HEK293 (cell line): ENCODE data around the gene NMNAT2.

Experiments used
- CTCF ChIA-PET: fragments of 350-600 bp; formaldehyde crosslinking; extraction: SDS; loops from one replicate; lab custom pipeline; 2021; ENCODE audit warnings: antibody characterized with exemption; lab: Yijun Ruan, JAX
- POLR2A ChIA-PET: fragments of 300-600 bp; formaldehyde crosslinking; extraction: SDS; loops from one replicate; lab custom pipeline; 2020; ENCODE audit warnings: antibody characterized with exemption, inconsistent platforms; lab: Yijun Ruan, JAX
- H3K27ac ChIP-seq: fragments of 200-500 bp; sonication (Bioruptor generic); 2 replicates; pipeline ENCODE4 v1.5.1; 2014; ENCODE audit warnings: low read depth, low read length, control low read depth, inconsistent platforms; ENCODE audit errors: extremely low read depth
- H3K36me3 ChIP-seq, 2 experiments: fragments of 200-500 bp in 1 of 2; sonication (Bioruptor generic) in 1 of 2; 1 replicate in 1 of 2; 2 replicates in 1 of 2; pipeline ENCODE4 v1.5.1; 2014 to 2017; ENCODE audit warnings: inconsistent platforms in 2 of 2, low read length in 2 of 2; ENCODE audit not compliant: control insufficient read depth in 2 of 2, insufficient read depth in 1 of 2
- H3K4me1 ChIP-seq: fragments of 200-500 bp; sonication (Bioruptor generic); 2 replicates; pipeline ENCODE4 v1.5.1; 2014; ENCODE audit warnings: mild to moderate bottlenecking, low read length, inconsistent platforms; ENCODE audit not compliant: control insufficient read depth, insufficient read depth
- H3K4me3 ChIP-seq: 2 replicates; pipeline ENCODE4 v1.5.1; 2011; ENCODE audit warnings: low read depth, mild to moderate bottlenecking, control low read depth, low read length, moderate library complexity
- H3K9me3 ChIP-seq: fragments of 200-500 bp; sonication (Bioruptor generic); 2 replicates; pipeline ENCODE4 v1.5.1; 2014; ENCODE audit warnings: low read depth, low read length, inconsistent platforms; ENCODE audit not compliant: control insufficient read depth, insufficient read depth
- GLI2 ChIP-seq: fragments of 450-650 bp; formaldehyde crosslinking; IDR thresholded peaks from 2 replicates; pipeline ENCODE4; 2017; ENCODE audit warnings: missing biosample characterization, missing genetic modification characterization, low read depth, borderline replicate concordance
- GLI4 ChIP-seq: fragments of 450-650 bp; formaldehyde crosslinking; IDR thresholded peaks from 2 replicates; pipeline ENCODE4 v1.5.1; 2016; ENCODE audit warnings: missing biosample characterization, missing genetic modification characterization
- RBAK ChIP-seq: fragments of 450-650 bp; formaldehyde crosslinking; IDR thresholded peaks from 2 replicates; pipeline ENCODE4 v1.5.1; 2016; ENCODE audit warnings: missing biosample characterization, missing genetic modification characterization
- SALL2 ChIP-seq: fragments of 450-650 bp; formaldehyde crosslinking; IDR thresholded peaks from 2 replicates; pipeline ENCODE4 v1.5.0; 2017; ENCODE audit warnings: missing biosample characterization, mild to moderate bottlenecking, missing genetic modification characterization, borderline replicate concordance
- SETDB1 ChIP-seq: IDR thresholded peaks from one replicate; pipeline ENCODE4 v1.6.1; 2017; ENCODE audit warnings: mild to moderate bottlenecking, low read length, moderate library complexity, mixed read lengths; ENCODE audit not compliant: insufficient read length
- SP3 ChIP-seq: fragments of 450-650 bp; formaldehyde crosslinking; IDR thresholded peaks from 2 replicates; pipeline ENCODE4 v1.5.1; 2016; ENCODE audit warnings: missing biosample characterization, missing genetic modification characterization
- ZBTB17 ChIP-seq: fragments of 450-650 bp; formaldehyde crosslinking; IDR thresholded peaks from 2 replicates; pipeline ENCODE4 v1.5.1; 2016; ENCODE audit warnings: missing biosample characterization, missing genetic modification characterization
- ZIC2 ChIP-seq: fragments of 450-650 bp; formaldehyde crosslinking; IDR thresholded peaks from 2 replicates; pipeline ENCODE4 v1.5.1; 2016; ENCODE audit warnings: missing biosample characterization, missing genetic modification characterization
- ZNF175 ChIP-seq: fragments of 450-650 bp; formaldehyde crosslinking; IDR thresholded peaks from 2 replicates; pipeline ENCODE4 v1.5.1; 2016; ENCODE audit warnings: missing biosample characterization, missing genetic modification characterization
- ZNF26 ChIP-seq: fragments of 450-650 bp; formaldehyde crosslinking; IDR thresholded peaks from 2 replicates; pipeline ENCODE4 v1.5.1; 2016; ENCODE audit warnings: missing biosample characterization, missing genetic modification characterization
- ZNF350 ChIP-seq: fragments of 450-650 bp; formaldehyde crosslinking; IDR thresholded peaks from 2 replicates; pipeline ENCODE4 v1.5.0; 2017; ENCODE audit warnings: missing biosample characterization, mild to moderate bottlenecking, missing genetic modification characterization
- ZNF366 ChIP-seq: fragments of 450-650 bp; formaldehyde crosslinking; conservative IDR thresholded peaks from 2 replicates; pipeline ENCODE4 v1.5.1; 2016; ENCODE audit warnings: missing biosample characterization, missing genetic modification characterization
- ZNF558 ChIP-seq: fragments of 450-650 bp; formaldehyde crosslinking; IDR thresholded peaks from 2 replicates; pipeline ENCODE4 v1.5.1; 2016; ENCODE audit warnings: missing biosample characterization, missing genetic modification characterization
- ZNF600 ChIP-seq: fragments of 450-650 bp; formaldehyde crosslinking; IDR thresholded peaks from 2 replicates; pipeline ENCODE4 v1.5.1; 2016; ENCODE audit warnings: missing biosample characterization, missing genetic modification characterization
- ZNF610 ChIP-seq: fragments of 450-650 bp; formaldehyde crosslinking; IDR thresholded peaks from 2 replicates; pipeline ENCODE4 v1.5.1; 2016; ENCODE audit warnings: missing biosample characterization, missing genetic modification characterization, borderline replicate concordance
- ZNF792 ChIP-seq: fragments of 450-650 bp; formaldehyde crosslinking; IDR thresholded peaks from 2 replicates; pipeline ENCODE4 v1.5.1; 2016; ENCODE audit warnings: missing biosample characterization, missing genetic modification characterization
- ZNF837 ChIP-seq: fragments of 450-650 bp; formaldehyde crosslinking; IDR thresholded peaks from 2 replicates; pipeline ENCODE4 v1.5.1; 2016; ENCODE audit warnings: missing biosample characterization, missing genetic modification characterization
- ZSCAN16 ChIP-seq: fragments of 450-650 bp; formaldehyde crosslinking; IDR thresholded peaks from 2 replicates; pipeline ENCODE4 v1.5.1; 2016; ENCODE audit warnings: missing biosample characterization, missing genetic modification characterization
- ZXDB ChIP-seq: fragments of 450-650 bp; formaldehyde crosslinking; IDR thresholded peaks from 2 replicates; pipeline ENCODE4 v1.5.1; 2016; ENCODE audit warnings: missing biosample characterization, missing genetic modification characterization
- TF ChIP-seq, protein P1 (sequence below): fragments of 450-650 bp; formaldehyde crosslinking; optimal IDR thresholded peaks from 2 replicates; pipeline ENCODE3; 2016; ENCODE audit warnings: missing biosample characterization, mild to moderate bottlenecking, missing genetic modification characterization

Gene NMNAT2

GRCh38 chr1:183278739-183279591, 139.2 kb downstream of the NMNAT2 start:
- ChIA-PET CTCF (interaction anchor here (0.6 to 1.1 kb wide), 4 partner anchors 26 to 114 kb away, joined by 3 to 5 read pairs (median 3); no protein-coding TSS in a partner anchor), POLR2A (interaction anchor here (1.0 kb wide), 1 partner anchor 10 kb away, joined by 3 read pairs; no protein-coding TSS in a partner anchor)
- Histone ChIP-seq H3K9me3 (no peaks in the 10 kb centered on the region), H3K4me3 (no peak overlapping the region), H3K36me3 (no peaks in the 10 kb centered on the region), H3K27ac (no peak overlapping the region; the same call in 1 of the 2 replicates), H3K4me1 (peaks cover 2% of the 10 kb centered on the region; the same call in 1 of the 2 replicates)
- TF ChIP-seq ZBTB17 (0 out of 2 replicates have a peak, but pooled peaks have one; percentile 23), ZNF600 (tag by site-specific recombination) (no peak)

GRCh38 chr1:183277821-183278738, 140.1 kb downstream of the NMNAT2 start:
- ChIA-PET CTCF (interaction anchor here (0.7 to 1.4 kb wide), 5 partner anchors 27 to 345 kb away, joined by 3 to 5 read pairs (median 3); no protein-coding TSS in a partner anchor), POLR2A (interaction anchor here (0.6 to 1.1 kb wide), 3 partner anchors 11 to 43 kb away, joined by 3 read pairs; no protein-coding TSS in a partner anchor)
- Histone ChIP-seq H3K4me1 (peaks cover 2% of the 10 kb centered on the region; the same call in 1 of the 2 replicates), H3K27ac (no peak overlapping the region), H3K36me3 (no peaks in the 10 kb centered on the region), H3K9me3 (no peaks in the 10 kb centered on the region), H3K4me3 (no peak overlapping the region)
- TF ChIP-seq ZIC2 (tag by site-specific recombination) (peak; percentile 43; the same call in 1 of the 2 replicates), ZNF792 (tag by site-specific recombination) (no peak)

GRCh38 chr1:183276386-183277080, 141.6 kb downstream of the NMNAT2 start:
- Histone ChIP-seq H3K9me3 (no peaks in the 10 kb centered on the region), H3K27ac (no peak overlapping the region), H3K4me3 (no peak overlapping the region), H3K4me1 (peaks cover 2% of the 10 kb centered on the region; the same call in 1 of the 2 replicates), H3K36me3 (no peaks in the 10 kb centered on the region)
- POLR2A ChIA-PET: interaction anchor here (1.1 kb wide), 1 partner anchor 42 kb away, joined by 3 read pairs; no protein-coding TSS in a partner anchor
- CTCF ChIA-PET: interaction anchor here (1.4 kb wide), 1 partner anchor 346 kb away, joined by 3 read pairs; no protein-coding TSS in a partner anchor
- TF ChIP-seq SETDB1: no peak
- TF ChIP-seq SP3 (tag by site-specific recombination): no peak
- no peak for TF ChIP-seq ZNF350 (tag by site-specific recombination)
- TF ChIP-seq ZNF366 (tag by site-specific recombination): no peak

DNA sequence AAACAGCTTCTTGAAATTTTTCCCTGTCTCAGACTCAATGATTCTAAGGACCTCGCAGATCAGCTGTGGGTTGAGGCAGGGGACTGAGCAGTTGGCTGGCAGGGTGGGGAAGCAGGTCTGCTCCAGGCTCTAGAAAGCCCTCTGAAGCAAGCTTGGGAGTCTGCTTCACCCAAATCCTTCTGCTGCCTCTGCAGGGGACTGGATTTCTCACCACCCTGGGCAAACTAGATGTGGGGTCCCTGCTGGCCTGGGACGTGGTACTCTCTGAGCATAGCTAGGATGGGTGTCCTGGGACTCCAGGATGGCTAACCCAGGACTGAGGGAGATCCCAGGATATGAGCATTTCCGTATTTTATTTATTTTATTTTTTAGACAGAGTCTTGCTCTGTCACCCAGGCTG, 142.9 kb downstream of the NMNAT2 start:
- ChIA-PET POLR2A (interaction anchor here (0.5 kb wide), 1 partner anchor 15 kb away, joined by 4 read pairs; no protein-coding TSS in a partner anchor), CTCF (interaction anchor here (0.6 to 1.2 kb wide), 2 partner anchors 409 to 514 kb away, joined by 3 read pairs; no protein-coding TSS in a partner anchor)
- H3K4me1 ChIP-seq: peaks cover 7% of the 10 kb centered on the region
- TF ChIP-seq ZSCAN16 (tag by site-specific recombination): no peak
- TF ChIP-seq RBAK (tag by site-specific recombination): no peak
- no peak for TF ChIP-seq ZNF610 (tag by site-specific recombination)
- TF ChIP-seq ZNF837 (tag by site-specific recombination): no peak
- TF ChIP-seq GLI4: no peak
- TF ChIP-seq, protein P1, sequence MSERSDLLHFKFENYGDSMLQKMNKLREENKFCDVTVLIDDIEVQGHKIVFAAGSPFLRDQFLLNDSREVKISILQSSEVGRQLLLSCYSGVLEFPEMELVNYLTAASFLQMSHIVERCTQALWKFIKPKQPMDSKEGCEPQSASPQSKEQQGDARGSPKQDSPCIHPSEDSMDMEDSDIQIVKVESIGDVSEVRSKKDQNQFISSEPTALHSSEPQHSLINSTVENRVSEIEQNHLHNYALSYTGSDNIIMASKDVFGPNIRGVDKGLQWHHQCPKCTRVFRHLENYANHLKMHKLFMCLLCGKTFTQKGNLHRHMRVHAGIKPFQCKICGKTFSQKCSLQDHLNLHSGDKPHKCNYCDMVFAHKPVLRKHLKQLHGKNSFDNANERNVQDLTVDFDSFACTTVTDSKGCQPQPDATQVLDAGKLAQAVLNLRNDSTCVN: no peak
- no peak for TF ChIP-seq ZNF175 (tag by site-specific recombination)
- no peak for TF ChIP-seq GLI2
- no peak for TF ChIP-seq ZXDB (tag by site-specific recombination)
- TF ChIP-seq ZNF558 (tag by site-specific recombination): no peak
- TF ChIP-seq SALL2: no peak
- no peak for TF ChIP-seq ZNF26 (tag by site-specific recombination)

More for the DNA sequence above, 142.9 kb downstream of the NMNAT2 start:
- no peak overlapping the region for H3K27ac ChIP-seq
- H3K9me3 ChIP-seq: no peaks in the 10 kb centered on the region
- no peaks in the 10 kb centered on the region for H3K36me3 ChIP-seq
- H3K4me3 ChIP-seq: no peak overlapping the region
